Endothelial cell of umbilical vein (primary cell): ENCODE measurements around the gene ZNF786.

Experiments
- EZH2 ChIP-seq: IDR thresholded peaks from 2 replicates; pipeline ENCODE4 v1.6.1; 2012; ENCODE audit warnings: borderline replicate concordance, low read depth, mild to moderate bottlenecking, moderate library complexity, low read length, inconsistent platforms; ENCODE audit not compliant: severe bottlenecking
- GATA2 ChIP-seq: IDR thresholded peaks from 2 replicates; pipeline ENCODE4 v1.7.0; 2011; ENCODE audit warnings: low read depth, mild to moderate bottlenecking, moderate library complexity, mixed read lengths, low read length; ENCODE audit not compliant: insufficient read length, insufficient read depth
- JUN ChIP-seq: IDR thresholded peaks from 2 replicates; pipeline ENCODE4 v1.6.1; 2011; ENCODE audit warnings: borderline replicate concordance, low read depth; ENCODE audit not compliant: insufficient read length, insufficient read depth
- MYC ChIP-seq: IDR thresholded peaks from one replicate; pipeline ENCODE4 v1.6.1; 2011; ENCODE audit warnings: mild to moderate bottlenecking, low read depth, low read length
- POLR2A ChIP-seq: IDR thresholded peaks from 2 replicates; pipeline ENCODE4 v1.6.1; 2012; ENCODE audit warnings: low read depth, mild to moderate bottlenecking, control low read depth, low read length
- POLR2AphosphoS5 ChIP-seq: IDR thresholded peaks from 2 replicates; pipeline ENCODE4 v1.6.1; 2012; ENCODE audit warnings: low read depth, mild to moderate bottlenecking, control low read depth, low read length, moderate library complexity; ENCODE audit not compliant: insufficient read depth
- TF ChIP-seq, protein P1 (sequence below), 2 donors: IDR thresholded peaks; 1 replicate in 1 of 2; 2 replicates in 1 of 2; pipeline ENCODE4 v1.5.1; 2011; ENCODE audit warnings: low read length in 2 of 2, mild to moderate bottlenecking in 2 of 2, moderate library complexity in 2 of 2, control low read depth in 1 of 2, inconsistent platforms in 1 of 2, low read depth in 1 of 2; ENCODE audit not compliant: insufficient read depth in 1 of 2; ENCODE audit errors: extremely low read depth in 1 of 2

DNA sequence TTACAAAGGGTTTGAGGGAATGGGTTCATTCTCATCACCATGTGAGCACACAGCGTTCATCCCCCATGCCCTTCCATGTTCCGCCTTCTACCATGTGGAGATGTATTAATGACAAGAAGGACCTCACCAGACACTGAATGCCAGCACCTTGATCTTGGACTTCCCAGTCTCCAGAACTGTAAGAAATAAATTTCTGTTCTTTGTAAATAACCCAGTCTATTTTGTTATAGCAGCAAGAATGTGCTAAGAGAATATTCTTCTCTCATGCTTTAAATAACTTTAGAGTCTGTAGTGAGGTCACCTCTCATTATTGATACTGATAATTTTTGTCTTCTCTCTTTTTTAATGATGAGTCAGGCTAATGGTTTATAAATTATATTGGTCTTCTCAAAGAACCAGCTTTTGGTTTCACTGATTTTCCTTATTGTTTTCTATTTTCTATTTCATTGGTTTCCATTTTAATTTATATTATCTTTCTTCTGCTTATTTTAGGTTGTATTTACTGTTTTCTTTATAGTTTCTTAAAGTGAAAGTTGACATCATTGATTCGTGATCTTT is 59.1 kb downstream of the ZNF786 start:
- TF ChIP-seq POLR2AphosphoS5 = no peak
- TF ChIP-seq, protein P1, sequence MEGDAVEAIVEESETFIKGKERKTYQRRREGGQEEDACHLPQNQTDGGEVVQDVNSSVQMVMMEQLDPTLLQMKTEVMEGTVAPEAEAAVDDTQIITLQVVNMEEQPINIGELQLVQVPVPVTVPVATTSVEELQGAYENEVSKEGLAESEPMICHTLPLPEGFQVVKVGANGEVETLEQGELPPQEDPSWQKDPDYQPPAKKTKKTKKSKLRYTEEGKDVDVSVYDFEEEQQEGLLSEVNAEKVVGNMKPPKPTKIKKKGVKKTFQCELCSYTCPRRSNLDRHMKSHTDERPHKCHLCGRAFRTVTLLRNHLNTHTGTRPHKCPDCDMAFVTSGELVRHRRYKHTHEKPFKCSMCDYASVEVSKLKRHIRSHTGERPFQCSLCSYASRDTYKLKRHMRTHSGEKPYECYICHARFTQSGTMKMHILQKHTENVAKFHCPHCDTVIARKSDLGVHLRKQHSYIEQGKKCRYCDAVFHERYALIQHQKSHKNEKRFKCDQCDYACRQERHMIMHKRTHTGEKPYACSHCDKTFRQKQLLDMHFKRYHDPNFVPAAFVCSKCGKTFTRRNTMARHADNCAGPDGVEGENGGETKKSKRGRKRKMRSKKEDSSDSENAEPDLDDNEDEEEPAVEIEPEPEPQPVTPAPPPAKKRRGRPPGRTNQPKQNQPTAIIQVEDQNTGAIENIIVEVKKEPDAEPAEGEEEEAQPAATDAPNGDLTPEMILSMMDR (IDR thresholded peaks at IDR 0.05; ENCODE audit: extremely low read depth in 1 of 2, insufficient read depth in 1 of 2, low read depth in 1 of 2, low read length in 2 of 2) = no peak
- no peak for TF ChIP-seq EZH2
- TF ChIP-seq JUN = no peak
- no peak for TF ChIP-seq POLR2A
- no peak for TF ChIP-seq MYC
- TF ChIP-seq GATA2 = no peak
